Kidney tubule cell (primary cell): ENCODE measurements around the gene CADM2.
"Not testable (repeated sequence)": the region's sequence is repeated elsewhere in the genome, so short reads cannot be mapped to it uniquely, and the experiment has no call there.

Experiments used
- DNase-seq: peaks from one replicate; pipeline ENCODE4 v3.0.0-alpha.2; 2018; ENCODE audit warnings: low spot score

CADM2 gene

GRCh38 chr3:85670634-85671205 is 711.9 kb downstream of the CADM2 start:
- DNase-seq, result peak; percentile 74

- DNase-seq, result no peak
These were observed 714.0 kb downstream of the CADM2 start for GRCh38 chr3:85672761-85673160.

- DNase-seq, result no peak
These were observed 719.9 kb downstream of the CADM2 start for GRCh38 chr3:85678713-85679112.

- no peak for DNase-seq
These were observed 723.1 kb downstream of the CADM2 start for GRCh38 chr3:85681906-85682305.

- DNase-seq, result no peak
These were observed 732.4 kb downstream of the CADM2 start for GRCh38 chr3:85691196-85691595.

- DNase-seq, result no peak
These were observed 738.4 kb downstream of the CADM2 start for GRCh38 chr3:85697156-85697555.

- no peak for DNase-seq
These were observed 747.3 kb downstream of the CADM2 start for GRCh38 chr3:85706130-85706529.

- not testable (repeated sequence) for DNase-seq
These were observed 749.5 kb downstream of the CADM2 start for GRCh38 chr3:85708325-85708724.

- DNase-seq, result no peak
These were observed 750.6 kb downstream of the CADM2 start for GRCh38 chr3:85709346-85709892.

GRCh38 chr3:85710490-85710889 is 751.7 kb downstream of the CADM2 start:
- peak; percentile 47 for DNase-seq

- DNase-seq, result no peak
These were observed 762.8 kb downstream of the CADM2 start for GRCh38 chr3:85721409-85722145.

- peak; percentile 4 for DNase-seq
These were observed 767.0 kb downstream of the CADM2 start for GRCh38 chr3:85725809-85726208.

GRCh38 chr3:85726241-85726640 is 767.5 kb downstream of the CADM2 start:
- DNase-seq, result peak; percentile 42

- DNase-seq, result peak; percentile 10
These were observed 779.1 kb downstream of the CADM2 start for GRCh38 chr3:85737846-85738245.

GRCh38 chr3:85740561-85740960 is 781.8 kb downstream of the CADM2 start:
- no peak for DNase-seq

- peak; percentile 1 for DNase-seq
These were observed 799.7 kb downstream of the CADM2 start for GRCh38 chr3:85758442-85758841.

GRCh38 chr3:85760342-85760741 is 801.6 kb downstream of the CADM2 start:
- no peak for DNase-seq

- no peak for DNase-seq
These were observed 822.0 kb downstream of the CADM2 start for GRCh38 chr3:85780806-85781205.

- no peak for DNase-seq
These were observed 823.0 kb downstream of the CADM2 start for GRCh38 chr3:85781806-85782205.

- no peak for DNase-seq
These were observed 824.5 kb downstream of the CADM2 start for GRCh38 chr3:85783291-85783690.

GRCh38 chr3:85785766-85786165 is 827.0 kb downstream of the CADM2 start:
- no peak for DNase-seq

GRCh38 chr3:85790445-85791030 is 831.7 kb downstream of the CADM2 start:
- no peak for DNase-seq

- no peak for DNase-seq
These were observed 837.4 kb downstream of the CADM2 start for GRCh38 chr3:85796140-85796539.
